ENCODE measurements around the gene RNF8.

Gene RNF8

DNA sequence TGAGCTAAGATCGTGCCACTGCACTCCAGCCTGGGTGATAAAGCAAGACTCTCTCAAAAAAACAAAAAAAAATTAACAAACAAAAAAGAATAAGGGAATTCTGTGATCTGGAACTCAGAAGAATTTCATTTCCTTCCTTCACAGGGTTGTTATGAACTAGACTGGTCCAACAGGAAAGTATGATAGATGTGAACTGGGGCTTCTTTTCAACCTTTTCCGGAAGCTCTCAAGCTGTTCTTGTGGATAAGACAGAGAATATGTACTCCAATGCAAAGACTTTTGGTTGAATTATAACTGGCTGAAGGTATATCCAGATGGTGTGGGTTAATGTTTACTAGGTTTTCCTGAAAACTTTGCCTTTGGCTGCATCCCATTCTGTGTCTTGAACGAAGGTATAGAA, 5.3 kb downstream of the RNF8 start:
- TF ChIP-seq, protein P1, sequence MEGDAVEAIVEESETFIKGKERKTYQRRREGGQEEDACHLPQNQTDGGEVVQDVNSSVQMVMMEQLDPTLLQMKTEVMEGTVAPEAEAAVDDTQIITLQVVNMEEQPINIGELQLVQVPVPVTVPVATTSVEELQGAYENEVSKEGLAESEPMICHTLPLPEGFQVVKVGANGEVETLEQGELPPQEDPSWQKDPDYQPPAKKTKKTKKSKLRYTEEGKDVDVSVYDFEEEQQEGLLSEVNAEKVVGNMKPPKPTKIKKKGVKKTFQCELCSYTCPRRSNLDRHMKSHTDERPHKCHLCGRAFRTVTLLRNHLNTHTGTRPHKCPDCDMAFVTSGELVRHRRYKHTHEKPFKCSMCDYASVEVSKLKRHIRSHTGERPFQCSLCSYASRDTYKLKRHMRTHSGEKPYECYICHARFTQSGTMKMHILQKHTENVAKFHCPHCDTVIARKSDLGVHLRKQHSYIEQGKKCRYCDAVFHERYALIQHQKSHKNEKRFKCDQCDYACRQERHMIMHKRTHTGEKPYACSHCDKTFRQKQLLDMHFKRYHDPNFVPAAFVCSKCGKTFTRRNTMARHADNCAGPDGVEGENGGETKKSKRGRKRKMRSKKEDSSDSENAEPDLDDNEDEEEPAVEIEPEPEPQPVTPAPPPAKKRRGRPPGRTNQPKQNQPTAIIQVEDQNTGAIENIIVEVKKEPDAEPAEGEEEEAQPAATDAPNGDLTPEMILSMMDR (IDR thresholded peaks at IDR 0.05; ENCODE audit: insufficient read depth, low read depth, low read length, missing control alignments), result no peak
- DNase-seq (ENCODE audit: low read depth), result no peak
- no peak overlapping the region for H3K4me3 ChIP-seq (ENCODE audit: low read depth, low read length)

DNA sequence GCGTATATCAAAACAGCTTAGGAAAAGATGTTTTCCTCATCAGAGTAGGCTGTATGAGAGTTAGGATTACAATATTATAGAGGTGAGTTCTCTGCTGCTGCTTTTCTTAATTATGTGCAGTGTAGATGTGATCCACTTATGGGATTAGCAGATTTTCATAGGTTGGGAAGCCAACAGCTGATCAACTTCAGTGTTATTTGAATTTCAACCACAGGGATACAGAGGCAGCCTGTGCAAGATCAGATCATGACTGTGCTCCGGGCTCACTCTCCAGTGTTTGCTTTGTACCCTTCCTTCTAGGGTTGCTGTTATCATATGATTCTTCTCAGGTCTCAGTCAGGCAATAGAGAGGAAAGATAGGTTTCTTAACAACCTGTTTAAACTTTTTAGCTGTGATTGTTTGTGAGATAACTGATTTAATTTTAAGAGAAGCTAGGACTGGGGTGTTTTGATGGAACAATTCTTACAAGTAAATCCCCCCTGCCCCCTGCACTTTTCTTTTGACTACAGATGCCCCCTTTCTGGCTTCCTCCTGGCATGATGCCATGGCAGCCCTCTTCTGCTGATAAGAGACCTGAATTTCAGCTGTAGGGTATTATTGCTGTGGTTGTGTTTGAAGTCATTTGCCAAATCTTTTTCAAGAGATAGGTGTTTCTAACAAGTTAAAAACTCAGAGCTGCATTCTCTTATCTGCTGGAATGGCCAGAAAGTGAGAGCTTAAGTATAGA, 8.5 kb downstream of the RNF8 start:
- H3K4me3 ChIP-seq (ENCODE audit: low read depth, low read length), result no peak overlapping the region
- DNase-seq (ENCODE audit: low read depth), result no peak
- TF ChIP-seq, protein P1 (IDR thresholded peaks at IDR 0.05; ENCODE audit: insufficient read depth, low read depth, low read length, missing control alignments), result no peak

DNA sequence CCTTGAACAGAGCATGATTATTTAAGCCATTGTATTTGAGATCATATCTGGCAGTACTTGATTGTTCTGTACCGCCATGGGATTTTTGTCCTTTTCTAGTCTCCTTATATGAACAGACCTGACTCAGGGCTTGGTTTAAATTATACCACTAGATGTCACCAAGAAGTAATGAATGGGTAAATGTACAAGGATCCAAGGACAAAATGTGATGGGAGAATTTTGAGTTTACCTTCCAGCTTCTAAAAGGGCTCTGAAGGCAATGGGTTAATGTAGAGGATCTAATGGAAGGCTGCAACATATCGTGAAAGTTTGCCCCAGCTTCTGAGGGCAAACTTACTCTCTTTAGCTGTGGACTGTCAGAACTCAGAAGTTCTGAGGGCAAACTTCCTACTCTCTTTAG, 12.0 kb downstream of the RNF8 start:
- no peak for DNase-seq (ENCODE audit: low read depth)
- TF ChIP-seq, protein P1 (IDR thresholded peaks at IDR 0.05; ENCODE audit: insufficient read depth, low read depth, low read length, missing control alignments), result no peak
- no peak overlapping the region for H3K4me3 ChIP-seq (ENCODE audit: low read depth, low read length)

DNA sequence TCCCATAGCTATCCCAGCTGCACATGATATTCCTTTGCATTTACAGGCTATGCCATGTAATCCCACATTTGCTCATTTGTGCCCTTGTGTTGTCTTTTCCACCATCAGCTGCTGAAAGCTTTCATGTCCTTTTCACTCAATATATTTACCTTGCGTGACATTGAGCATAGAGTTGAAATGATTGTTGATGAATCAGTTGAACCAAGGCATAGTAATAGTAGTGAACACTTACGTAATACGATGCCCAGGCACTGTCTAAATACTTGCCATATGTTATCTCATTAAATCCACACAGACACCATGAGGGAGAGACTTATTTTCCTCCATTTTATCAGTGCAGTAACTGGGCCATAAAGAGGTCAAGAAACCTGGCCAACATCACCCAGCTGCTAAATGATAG, 13.1 kb downstream of the RNF8 start:
- TF ChIP-seq, protein P1 (IDR thresholded peaks at IDR 0.05; ENCODE audit: insufficient read depth, low read depth, low read length, missing control alignments), result no peak
- no peak for DNase-seq (ENCODE audit: low read depth)
- no peak overlapping the region for H3K4me3 ChIP-seq (ENCODE audit: low read depth, low read length)

DNA sequence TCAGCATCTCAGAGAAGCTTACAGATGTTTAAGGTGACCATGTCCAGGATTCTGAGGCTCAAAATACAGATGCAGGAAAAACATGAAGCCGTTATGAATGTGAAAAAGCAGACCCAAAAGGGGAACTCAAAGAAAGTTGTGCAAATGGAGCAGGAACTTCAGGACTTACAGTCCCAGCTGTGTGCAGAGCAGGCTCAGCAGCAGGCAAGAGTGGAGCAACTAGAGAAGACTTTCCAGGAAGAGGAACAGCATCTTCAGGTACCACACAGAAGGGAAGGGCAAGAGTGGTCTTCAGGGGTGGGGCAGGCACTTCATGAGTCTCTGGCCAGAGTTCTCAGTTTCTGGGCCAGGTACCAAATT, 15.2 kb downstream of the RNF8 start:
- no peak overlapping the region for H3K4me3 ChIP-seq (ENCODE audit: low read depth, low read length)
- TF ChIP-seq, protein P1 (IDR thresholded peaks at IDR 0.05; ENCODE audit: insufficient read depth, low read depth, low read length, missing control alignments), result no peak
- no peak for DNase-seq (ENCODE audit: low read depth)

DNA sequence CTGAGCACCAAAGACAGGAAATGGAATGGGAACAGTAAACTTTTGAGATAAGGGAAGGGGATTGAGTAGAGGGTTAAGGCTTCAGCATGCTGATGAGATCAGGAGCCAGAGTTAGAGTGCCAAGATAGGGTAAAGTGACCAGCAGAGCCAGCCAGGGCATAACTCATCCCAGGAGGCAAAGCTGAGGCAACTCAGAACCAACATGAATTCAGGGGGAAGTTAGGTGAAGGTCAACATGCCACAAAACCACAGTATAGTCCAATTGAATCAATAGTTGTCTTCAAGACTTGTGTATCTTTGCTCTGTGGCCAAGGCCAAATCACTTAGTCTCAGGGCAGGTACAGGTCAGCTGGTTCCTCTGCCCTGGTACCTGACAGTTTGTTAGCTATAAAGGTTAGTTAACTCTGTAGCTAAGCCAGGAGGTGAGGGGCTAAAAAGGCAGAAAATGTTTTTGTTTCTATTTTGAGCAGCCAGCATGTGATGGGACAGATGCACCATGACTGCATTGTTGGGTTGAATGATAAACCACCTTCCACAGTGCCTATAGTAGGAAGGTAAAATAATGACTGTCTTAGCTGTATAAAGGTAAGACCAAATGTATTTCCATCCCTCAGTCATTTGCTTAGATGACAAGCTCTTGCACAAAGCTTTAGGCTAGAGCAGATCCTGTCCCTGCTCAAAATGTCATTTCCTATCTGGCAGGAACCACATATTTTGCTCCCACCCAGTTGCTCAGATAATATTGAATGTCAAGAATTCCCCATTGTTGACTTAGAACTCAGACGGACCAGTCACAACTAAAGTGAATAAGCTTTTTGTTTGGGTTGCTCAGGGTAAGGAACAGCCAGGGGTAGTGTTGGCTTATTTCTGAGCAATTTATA, 15.8 kb downstream of the RNF8 start:
- no peak overlapping the region for H3K4me3 ChIP-seq (ENCODE audit: low read depth, low read length)
- no peak for DNase-seq (ENCODE audit: low read depth)
- TF ChIP-seq, protein P1 (IDR thresholded peaks at IDR 0.05; ENCODE audit: insufficient read depth, low read depth, low read length, missing control alignments), result no peak

All from GM12865 (cell line).